Panc1 (cell line): Measurements from ENCODE around the gene FTO.

ENCODE experiments used
- POLR2AphosphoS5 ChIP-seq: IDR thresholded peaks from 2 replicates; pipeline ENCODE4 v1.6.1; 2012; ENCODE audit warnings: mild to moderate bottlenecking, low read depth, low read length, moderate library complexity
- TCF7L2 ChIP-seq: IDR thresholded peaks from 2 replicates; pipeline ENCODE4 v1.6.1; 2011; ENCODE audit warnings: mild to moderate bottlenecking, low read depth, low read length, inconsistent platforms
- TF ChIP-seq, protein P1 (sequence below): fragments of 450-650 bp; IDR thresholded peaks from 2 replicates; pipeline ENCODE4 v1.5.1; 2017; ENCODE audit warnings: mild to moderate bottlenecking
- TF ChIP-seq, protein P2 (sequence below), 2 experiments: IDR thresholded peaks; 2 replicates each; pipeline ENCODE4 v1.6.1; 2011 to 2012; ENCODE audit warnings: low read depth in 2 of 2, control low read depth in 1 of 2, low read length in 1 of 2, mild to moderate bottlenecking in 1 of 2, moderate library complexity in 1 of 2; ENCODE audit not compliant: insufficient read depth in 1 of 2

DNA sequence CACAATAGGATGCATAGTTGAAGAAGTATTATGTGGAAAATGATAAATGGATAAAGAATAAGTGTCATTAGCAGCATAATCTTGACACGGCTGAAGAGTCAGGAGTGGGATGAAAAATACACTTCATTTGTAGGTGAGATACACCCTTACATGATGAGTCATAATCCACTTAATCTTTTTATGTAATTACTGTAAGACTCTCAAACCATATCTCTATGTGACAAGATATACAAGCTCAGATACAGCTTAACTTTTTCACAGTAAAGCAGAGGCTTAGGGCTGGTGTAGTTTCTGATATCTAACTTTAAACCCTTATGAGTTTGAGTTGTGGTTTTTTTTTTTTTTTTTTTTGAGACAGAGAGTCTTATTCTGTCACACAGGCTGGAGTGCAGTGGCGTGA lies 101.2 kb downstream of the FTO start:
- TF ChIP-seq, protein P1, sequence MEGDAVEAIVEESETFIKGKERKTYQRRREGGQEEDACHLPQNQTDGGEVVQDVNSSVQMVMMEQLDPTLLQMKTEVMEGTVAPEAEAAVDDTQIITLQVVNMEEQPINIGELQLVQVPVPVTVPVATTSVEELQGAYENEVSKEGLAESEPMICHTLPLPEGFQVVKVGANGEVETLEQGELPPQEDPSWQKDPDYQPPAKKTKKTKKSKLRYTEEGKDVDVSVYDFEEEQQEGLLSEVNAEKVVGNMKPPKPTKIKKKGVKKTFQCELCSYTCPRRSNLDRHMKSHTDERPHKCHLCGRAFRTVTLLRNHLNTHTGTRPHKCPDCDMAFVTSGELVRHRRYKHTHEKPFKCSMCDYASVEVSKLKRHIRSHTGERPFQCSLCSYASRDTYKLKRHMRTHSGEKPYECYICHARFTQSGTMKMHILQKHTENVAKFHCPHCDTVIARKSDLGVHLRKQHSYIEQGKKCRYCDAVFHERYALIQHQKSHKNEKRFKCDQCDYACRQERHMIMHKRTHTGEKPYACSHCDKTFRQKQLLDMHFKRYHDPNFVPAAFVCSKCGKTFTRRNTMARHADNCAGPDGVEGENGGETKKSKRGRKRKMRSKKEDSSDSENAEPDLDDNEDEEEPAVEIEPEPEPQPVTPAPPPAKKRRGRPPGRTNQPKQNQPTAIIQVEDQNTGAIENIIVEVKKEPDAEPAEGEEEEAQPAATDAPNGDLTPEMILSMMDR, result no peak
- TF ChIP-seq POLR2AphosphoS5 (no peak), TCF7L2 (no peak)
- TF ChIP-seq, protein P2, sequence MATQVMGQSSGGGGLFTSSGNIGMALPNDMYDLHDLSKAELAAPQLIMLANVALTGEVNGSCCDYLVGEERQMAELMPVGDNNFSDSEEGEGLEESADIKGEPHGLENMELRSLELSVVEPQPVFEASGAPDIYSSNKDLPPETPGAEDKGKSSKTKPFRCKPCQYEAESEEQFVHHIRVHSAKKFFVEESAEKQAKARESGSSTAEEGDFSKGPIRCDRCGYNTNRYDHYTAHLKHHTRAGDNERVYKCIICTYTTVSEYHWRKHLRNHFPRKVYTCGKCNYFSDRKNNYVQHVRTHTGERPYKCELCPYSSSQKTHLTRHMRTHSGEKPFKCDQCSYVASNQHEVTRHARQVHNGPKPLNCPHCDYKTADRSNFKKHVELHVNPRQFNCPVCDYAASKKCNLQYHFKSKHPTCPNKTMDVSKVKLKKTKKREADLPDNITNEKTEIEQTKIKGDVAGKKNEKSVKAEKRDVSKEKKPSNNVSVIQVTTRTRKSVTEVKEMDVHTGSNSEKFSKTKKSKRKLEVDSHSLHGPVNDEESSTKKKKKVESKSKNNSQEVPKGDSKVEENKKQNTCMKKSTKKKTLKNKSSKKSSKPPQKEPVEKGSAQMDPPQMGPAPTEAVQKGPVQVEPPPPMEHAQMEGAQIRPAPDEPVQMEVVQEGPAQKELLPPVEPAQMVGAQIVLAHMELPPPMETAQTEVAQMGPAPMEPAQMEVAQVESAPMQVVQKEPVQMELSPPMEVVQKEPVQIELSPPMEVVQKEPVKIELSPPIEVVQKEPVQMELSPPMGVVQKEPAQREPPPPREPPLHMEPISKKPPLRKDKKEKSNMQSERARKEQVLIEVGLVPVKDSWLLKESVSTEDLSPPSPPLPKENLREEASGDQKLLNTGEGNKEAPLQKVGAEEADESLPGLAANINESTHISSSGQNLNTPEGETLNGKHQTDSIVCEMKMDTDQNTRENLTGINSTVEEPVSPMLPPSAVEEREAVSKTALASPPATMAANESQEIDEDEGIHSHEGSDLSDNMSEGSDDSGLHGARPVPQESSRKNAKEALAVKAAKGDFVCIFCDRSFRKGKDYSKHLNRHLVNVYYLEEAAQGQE (IDR thresholded peaks at IDR 0.05; ENCODE audit: insufficient read depth in 1 of 2, low read depth in 2 of 2, low read length in 1 of 2), result no peak
